OCI-LY1 (cell line): ENCODE results near the gene RAB19.

Experiments
- H2AFZ ChIP-seq: fragments of 200-600 bp; sonication (generic), shearing (Covaris generic); 2 replicates; pipeline ENCODE4 v1.6.0; 2014; ENCODE audit warnings: antibody characterized with exemption, mild to moderate bottlenecking, low read length
- H3F3A ChIP-seq: fragments of 200-600 bp; sonication (generic), shearing (Covaris generic); 2 replicates; pipeline ENCODE4 v1.6.0; 2014; ENCODE audit warnings: mild to moderate bottlenecking, antibody characterized with exemption, low read length, moderate library complexity; ENCODE audit not compliant: insufficient read depth
- H3K27ac ChIP-seq: fragments of 200-600 bp; sonication (generic); 2 replicates; pipeline ENCODE4 v1.5.1; 2014; ENCODE audit warnings: low read length, mixed run types, mild to moderate bottlenecking, low read depth; ENCODE audit not compliant: poor library complexity, severe bottlenecking
- H3K27me3 ChIP-seq: fragments of 200-600 bp; sonication (generic); 2 replicates; pipeline ENCODE4 v1.6.0; 2014; ENCODE audit warnings: antibody characterized with exemption, mild to moderate bottlenecking, low read length, moderate library complexity; ENCODE audit not compliant: insufficient read depth
- H3K36me3 ChIP-seq: fragments of 200-600 bp; sonication (generic); 2 replicates; pipeline ENCODE4 v1.6.1; 2014; ENCODE audit warnings: mild to moderate bottlenecking, antibody characterized with exemption, low read length, moderate library complexity, mixed read lengths; ENCODE audit not compliant: insufficient read depth
- H3K4me1 ChIP-seq: fragments of 200-600 bp; sonication (generic); 2 replicates; pipeline ENCODE4 v1.5.1; 2014; ENCODE audit warnings: mild to moderate bottlenecking, low read length, moderate library complexity; ENCODE audit not compliant: insufficient read depth, severe bottlenecking
- H3K4me2 ChIP-seq: fragments of 200-600 bp; sonication (generic), shearing (Covaris generic); 2 replicates; pipeline ENCODE4 v1.6.1; 2014; ENCODE audit warnings: low read length
- H3K4me3 ChIP-seq: fragments of 200-600 bp; sonication (generic); 2 replicates; pipeline ENCODE4 v1.5.1; 2014; ENCODE audit warnings: low read length, low read depth, mild to moderate bottlenecking, mixed read lengths; ENCODE audit not compliant: poor library complexity, severe bottlenecking
- H3K79me2 ChIP-seq: fragments of 200-600 bp; shearing (Covaris generic); 2 replicates; pipeline ENCODE4 v1.6.1; 2016; ENCODE audit warnings: mixed run types, low read length, mixed read lengths; ENCODE audit not compliant: insufficient read depth
- H3K9ac ChIP-seq: fragments of 200-600 bp; sonication (generic), shearing (Covaris generic); 2 replicates; pipeline ENCODE4 v1.6.1; 2014; ENCODE audit warnings: mild to moderate bottlenecking, low read length, mixed read lengths
- H3K9me2 ChIP-seq: fragments of 200-600 bp; sonication (generic), shearing (Covaris generic); 2 replicates; pipeline ENCODE4 v1.6.1; 2014; ENCODE audit warnings: low read depth, mild to moderate bottlenecking, low read length, mixed read lengths
- H3K9me3 ChIP-seq: fragments of 200-600 bp; shearing (Covaris generic); 2 replicates; pipeline ENCODE4 v1.6.1; 2014; ENCODE audit warnings: low read length, mixed read lengths
- H4K20me1 ChIP-seq: fragments of 200-600 bp; sonication (generic), shearing (Covaris generic); 2 replicates; pipeline ENCODE4 v1.6.0; 2016; ENCODE audit warnings: mild to moderate bottlenecking, low read length; ENCODE audit not compliant: insufficient read depth
- EZH2 ChIP-seq: fragments of 200-600 bp; sonication (generic), shearing (Covaris generic); IDR thresholded peaks from 2 replicates; pipeline ENCODE4 v1.8.0; 2017; ENCODE audit warnings: borderline replicate concordance, mixed run types, mild to moderate bottlenecking, antibody characterized with exemption, low read length, moderate library complexity, mixed read lengths
- TF ChIP-seq, protein P1 (sequence below): fragments of 200-600 bp; sonication (generic), shearing (Covaris generic); IDR thresholded peaks from 2 replicates; pipeline ENCODE4 v1.5.1; 2017; ENCODE audit warnings: mild to moderate bottlenecking, antibody characterized with exemption, low read length, moderate library complexity, mixed read lengths

RAB19 gene

GRCh38 chr7:140476698-140477261, 72.9 kb downstream of the RAB19 start:
- H3K36me3 ChIP-seq = peaks cover 3% of the 10 kb centered on the region; the same call in 1 of the 2 replicates
- H4K20me1 ChIP-seq = peaks cover 6% of the 10 kb centered on the region
- H3K9me2 ChIP-seq = no peaks in the 10 kb centered on the region
- no peaks in the 10 kb centered on the region for H3K9me3 ChIP-seq
- H3K4me2 ChIP-seq = peak overlapping the region; percentile 74
- no peaks in the 10 kb centered on the region for H3K27me3 ChIP-seq
- H3K4me3 ChIP-seq = peak overlapping the region; percentile 75
- peaks cover 57% of the 10 kb centered on the region for H3K79me2 ChIP-seq
- H3F3A ChIP-seq = no peaks in the 10 kb centered on the region
- H3K9ac ChIP-seq = no peak overlapping the region; the same call in 1 of the 2 replicates
- H3K27ac ChIP-seq = no peak overlapping the region
- no peak overlapping the region for H2AFZ ChIP-seq
- no peak for TF ChIP-seq EZH2
- TF ChIP-seq, protein P1, sequence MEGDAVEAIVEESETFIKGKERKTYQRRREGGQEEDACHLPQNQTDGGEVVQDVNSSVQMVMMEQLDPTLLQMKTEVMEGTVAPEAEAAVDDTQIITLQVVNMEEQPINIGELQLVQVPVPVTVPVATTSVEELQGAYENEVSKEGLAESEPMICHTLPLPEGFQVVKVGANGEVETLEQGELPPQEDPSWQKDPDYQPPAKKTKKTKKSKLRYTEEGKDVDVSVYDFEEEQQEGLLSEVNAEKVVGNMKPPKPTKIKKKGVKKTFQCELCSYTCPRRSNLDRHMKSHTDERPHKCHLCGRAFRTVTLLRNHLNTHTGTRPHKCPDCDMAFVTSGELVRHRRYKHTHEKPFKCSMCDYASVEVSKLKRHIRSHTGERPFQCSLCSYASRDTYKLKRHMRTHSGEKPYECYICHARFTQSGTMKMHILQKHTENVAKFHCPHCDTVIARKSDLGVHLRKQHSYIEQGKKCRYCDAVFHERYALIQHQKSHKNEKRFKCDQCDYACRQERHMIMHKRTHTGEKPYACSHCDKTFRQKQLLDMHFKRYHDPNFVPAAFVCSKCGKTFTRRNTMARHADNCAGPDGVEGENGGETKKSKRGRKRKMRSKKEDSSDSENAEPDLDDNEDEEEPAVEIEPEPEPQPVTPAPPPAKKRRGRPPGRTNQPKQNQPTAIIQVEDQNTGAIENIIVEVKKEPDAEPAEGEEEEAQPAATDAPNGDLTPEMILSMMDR = no peak
- peaks cover 26% of the 10 kb centered on the region for H3K4me1 ChIP-seq
